ENCODE measurements around the gene BORCS5.

DNA sequence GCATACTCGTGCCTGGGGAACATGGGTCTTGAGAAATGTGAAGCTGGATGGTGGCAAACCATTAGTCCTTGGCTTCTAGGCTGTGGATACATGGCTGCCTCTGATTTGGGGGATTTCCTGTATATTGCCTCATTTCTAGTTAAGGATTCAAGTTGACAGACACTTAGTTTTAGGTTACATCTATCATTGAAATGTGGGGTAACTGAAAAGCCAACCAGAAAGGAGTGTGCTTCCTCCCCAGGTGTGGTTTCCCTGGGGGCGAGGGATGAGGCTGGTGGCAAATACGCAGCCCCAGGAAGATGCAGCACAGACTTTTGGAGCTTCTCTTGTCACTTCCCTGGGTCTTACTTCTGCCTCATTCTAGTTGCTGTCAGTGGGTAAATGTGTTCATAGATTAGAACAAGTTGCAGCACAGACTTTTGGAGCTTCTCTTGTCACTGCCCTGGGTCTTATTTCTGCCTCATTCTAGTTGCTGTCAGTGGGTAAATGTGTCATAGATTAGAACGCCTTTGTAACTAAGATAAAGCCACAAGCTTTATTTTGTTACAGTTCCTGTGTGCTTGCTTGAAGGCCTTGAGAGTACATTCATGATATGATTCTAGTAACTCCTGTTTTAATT is 85.1 kb downstream of the BORCS5 start:
- TF ChIP-seq, protein P1, sequence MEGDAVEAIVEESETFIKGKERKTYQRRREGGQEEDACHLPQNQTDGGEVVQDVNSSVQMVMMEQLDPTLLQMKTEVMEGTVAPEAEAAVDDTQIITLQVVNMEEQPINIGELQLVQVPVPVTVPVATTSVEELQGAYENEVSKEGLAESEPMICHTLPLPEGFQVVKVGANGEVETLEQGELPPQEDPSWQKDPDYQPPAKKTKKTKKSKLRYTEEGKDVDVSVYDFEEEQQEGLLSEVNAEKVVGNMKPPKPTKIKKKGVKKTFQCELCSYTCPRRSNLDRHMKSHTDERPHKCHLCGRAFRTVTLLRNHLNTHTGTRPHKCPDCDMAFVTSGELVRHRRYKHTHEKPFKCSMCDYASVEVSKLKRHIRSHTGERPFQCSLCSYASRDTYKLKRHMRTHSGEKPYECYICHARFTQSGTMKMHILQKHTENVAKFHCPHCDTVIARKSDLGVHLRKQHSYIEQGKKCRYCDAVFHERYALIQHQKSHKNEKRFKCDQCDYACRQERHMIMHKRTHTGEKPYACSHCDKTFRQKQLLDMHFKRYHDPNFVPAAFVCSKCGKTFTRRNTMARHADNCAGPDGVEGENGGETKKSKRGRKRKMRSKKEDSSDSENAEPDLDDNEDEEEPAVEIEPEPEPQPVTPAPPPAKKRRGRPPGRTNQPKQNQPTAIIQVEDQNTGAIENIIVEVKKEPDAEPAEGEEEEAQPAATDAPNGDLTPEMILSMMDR (IDR thresholded peaks at IDR 0.05; ENCODE audit: insufficient read depth, low read length, poor library complexity, severe bottlenecking) = no peak
- TF ChIP-seq EZH2phosphoT487 (conservative IDR thresholded peaks at IDR 0.05; ENCODE audit: low read length) = no peak
